Ectodermal cell (in vitro differentiated cells): ENCODE data around the gene UBE3C.
A peak's percentile ranks its signal among the peaks of the same experiment; 100 is the strongest.
"Not testable (repeated sequence)": the region's sequence is repeated elsewhere in the genome, so short reads cannot be mapped to it uniquely, and the experiment has no call there.

ENCODE experiments used
- H3K27ac ChIP-seq: 2 replicates; pipeline ENCODE4 v1.7.0; 2013; ENCODE audit warnings: mild to moderate bottlenecking, low read depth, low read length; ENCODE audit not compliant: insufficient read depth, poor library complexity, severe bottlenecking
- H3K27me3 ChIP-seq: 2 replicates; pipeline ENCODE4 v1.7.0; 2013; ENCODE audit warnings: mild to moderate bottlenecking, low read length; ENCODE audit not compliant: insufficient read depth, control insufficient read depth, poor library complexity, severe bottlenecking
- H3K36me3 ChIP-seq: one replicate; pipeline ENCODE4 v1.7.0; 2013; ENCODE audit warnings: low read length; ENCODE audit not compliant: control insufficient read depth, insufficient read depth
- H3K4me1 ChIP-seq: one replicate; pipeline ENCODE4 v1.7.0; 2013; ENCODE audit warnings: low read length; ENCODE audit not compliant: control insufficient read depth, insufficient read depth
- H3K4me3 ChIP-seq: 2 replicates; pipeline ENCODE4 v1.7.0; 2013; ENCODE audit warnings: low read depth, low read length, control low read depth; ENCODE audit not compliant: insufficient read depth
- H3K9me3 ChIP-seq: 2 replicates; pipeline ENCODE4 v1.7.0; 2013; ENCODE audit warnings: mild to moderate bottlenecking, low read length, moderate library complexity; ENCODE audit not compliant: control insufficient read depth
- WGBS, 2 experiments: methylation state at CpG; one replicate each; pipeline ENCODE4 v1.1.7; 2013; ENCODE audit warnings: missing lambda C conversion rate in 2 of 2; 5-methylcytosine and 5-hydroxymethylcytosine counted together

The UBE3C gene

DNA sequence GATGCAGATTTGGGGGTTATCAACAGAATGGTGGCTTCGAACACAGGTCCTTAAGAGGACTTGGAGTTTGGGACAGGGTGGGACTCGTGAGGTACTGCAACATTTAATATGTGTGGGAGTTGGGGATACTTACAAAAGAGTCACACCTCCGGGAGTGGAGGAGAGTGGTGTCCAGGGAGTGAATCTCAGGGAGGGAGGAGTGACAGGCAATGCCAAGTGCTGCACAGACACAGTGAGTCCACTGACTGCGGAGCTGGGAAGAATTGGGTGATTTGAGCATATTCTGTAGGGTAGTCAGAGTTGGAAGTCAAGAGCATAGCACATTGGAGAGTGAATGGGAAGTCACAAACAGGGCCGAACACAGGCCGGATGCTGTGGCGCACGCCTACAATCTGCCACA, 5.1 kb downstream of the UBE3C start:
- H3K36me3 ChIP-seq, result peaks cover 10% of the 10 kb centered on the region
- H3K9me3 ChIP-seq, result no peaks in the 10 kb centered on the region
- no peak overlapping the region for H3K4me3 ChIP-seq
- H3K4me1 ChIP-seq, result peaks cover 6% of the 10 kb centered on the region
- H3K27ac ChIP-seq, result no peak overlapping the region
- H3K27me3 ChIP-seq, result no peaks in the 10 kb centered on the region
- 91 to 95% methylated on average over 8 of the region's 8 CpGs for WGBS, 2 experiments

DNA sequence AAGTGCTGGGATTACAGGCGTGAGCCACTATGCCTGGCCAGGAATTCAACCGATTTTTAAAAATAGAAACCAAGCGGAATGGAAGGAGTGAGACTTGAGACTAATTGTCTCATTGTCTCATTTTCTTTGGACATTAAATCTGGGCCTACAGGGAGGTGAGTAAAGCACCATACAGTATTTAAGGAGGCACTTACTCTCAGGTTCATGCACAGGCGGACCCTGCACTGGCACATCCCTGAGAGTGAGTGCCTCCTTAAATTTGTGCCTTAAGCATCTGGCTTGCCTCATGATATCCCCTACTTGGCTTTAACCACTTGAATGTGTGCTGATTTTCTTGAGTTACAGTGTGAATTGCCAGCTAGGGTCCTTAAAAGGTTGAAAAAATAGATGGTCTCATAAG, 10.6 kb downstream of the UBE3C start:
- peaks cover 13% of the 10 kb centered on the region for H3K4me1 ChIP-seq
- no peaks in the 10 kb centered on the region for H3K27me3 ChIP-seq
- H3K36me3 ChIP-seq, result peaks cover 4% of the 10 kb centered on the region
- 91 to 92% methylated on average over 4 of the region's 4 CpGs for WGBS, 2 experiments
- no peaks in the 10 kb centered on the region for H3K9me3 ChIP-seq
- no peak overlapping the region for H3K27ac ChIP-seq
- no peak overlapping the region for H3K4me3 ChIP-seq

DNA sequence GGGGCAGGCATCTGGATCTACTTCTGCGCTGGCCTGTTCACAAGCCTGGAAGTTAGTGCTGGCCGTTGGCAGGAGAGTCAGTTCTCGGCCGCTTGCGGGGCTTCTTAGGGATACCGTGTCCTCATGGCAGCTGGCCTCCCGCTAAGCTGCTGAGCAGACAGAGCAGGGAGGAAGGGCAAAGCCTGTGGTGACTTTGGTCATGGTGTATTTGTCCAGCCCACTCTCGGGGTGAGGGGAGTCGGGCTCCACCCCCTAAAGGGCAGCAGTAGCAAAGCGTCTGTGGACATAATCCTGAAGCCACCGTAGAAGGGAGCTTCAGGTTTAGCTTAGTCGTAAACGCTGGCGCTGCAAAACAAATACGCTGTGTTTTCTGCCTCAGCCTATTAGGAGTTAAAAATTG, 12.2 kb downstream of the UBE3C start:
- Histone ChIP-seq H3K4me3 (no peak overlapping the region), H3K27ac (no peak overlapping the region), H3K4me1 (peaks cover 13% of the 10 kb centered on the region), H3K9me3 (no peaks in the 10 kb centered on the region), H3K27me3 (no peaks in the 10 kb centered on the region), H3K36me3 (no peaks in the 10 kb centered on the region)
- 35 to 37% methylated on average over 15 of the region's 15 CpGs for WGBS, 2 experiments

DNA sequence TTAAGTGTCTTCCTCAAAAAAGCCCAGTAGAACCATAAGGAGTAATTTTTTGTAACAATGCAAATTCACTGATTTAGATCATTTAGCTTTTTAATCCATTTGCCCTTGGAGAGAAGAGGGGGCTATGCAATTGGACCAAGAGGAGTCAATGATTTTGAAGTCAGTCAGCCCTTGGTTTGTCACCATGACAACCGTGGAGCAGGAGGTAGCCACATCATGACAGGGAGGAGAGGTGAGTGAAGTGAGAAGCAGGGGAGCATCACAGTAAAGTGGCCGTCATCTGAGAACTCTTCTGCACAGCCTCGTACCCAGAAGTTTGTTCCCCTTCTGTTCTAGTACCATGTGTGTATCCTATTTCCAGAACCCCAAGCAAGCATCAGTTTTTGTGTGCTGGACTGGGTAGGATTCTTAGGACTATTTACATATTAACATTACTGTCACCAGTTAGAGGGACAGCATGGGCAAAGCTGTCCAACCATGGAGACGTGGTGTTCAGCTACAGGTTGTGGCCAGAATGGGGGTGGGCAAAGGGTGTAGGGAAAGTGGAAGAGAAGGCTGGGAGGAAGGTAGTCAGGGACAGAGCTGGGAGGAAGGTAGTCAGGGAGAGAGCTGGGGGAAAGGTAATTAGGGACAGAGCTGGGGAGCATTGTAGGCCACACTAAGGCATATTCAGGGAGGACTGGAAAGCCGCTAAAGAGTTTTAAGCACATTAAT, 13.1 kb downstream of the UBE3C start:
- no peaks in the 10 kb centered on the region for H3K9me3 ChIP-seq
- peaks cover 13% of the 10 kb centered on the region for H3K4me1 ChIP-seq
- no peaks in the 10 kb centered on the region for H3K36me3 ChIP-seq
- no peak overlapping the region for H3K4me3 ChIP-seq
- no peaks in the 10 kb centered on the region for H3K27me3 ChIP-seq
- 92 to 98% methylated on average over 5 of the region's 5 CpGs for WGBS, 2 experiments
- peak overlapping the region; percentile 9 for H3K27ac ChIP-seq

DNA sequence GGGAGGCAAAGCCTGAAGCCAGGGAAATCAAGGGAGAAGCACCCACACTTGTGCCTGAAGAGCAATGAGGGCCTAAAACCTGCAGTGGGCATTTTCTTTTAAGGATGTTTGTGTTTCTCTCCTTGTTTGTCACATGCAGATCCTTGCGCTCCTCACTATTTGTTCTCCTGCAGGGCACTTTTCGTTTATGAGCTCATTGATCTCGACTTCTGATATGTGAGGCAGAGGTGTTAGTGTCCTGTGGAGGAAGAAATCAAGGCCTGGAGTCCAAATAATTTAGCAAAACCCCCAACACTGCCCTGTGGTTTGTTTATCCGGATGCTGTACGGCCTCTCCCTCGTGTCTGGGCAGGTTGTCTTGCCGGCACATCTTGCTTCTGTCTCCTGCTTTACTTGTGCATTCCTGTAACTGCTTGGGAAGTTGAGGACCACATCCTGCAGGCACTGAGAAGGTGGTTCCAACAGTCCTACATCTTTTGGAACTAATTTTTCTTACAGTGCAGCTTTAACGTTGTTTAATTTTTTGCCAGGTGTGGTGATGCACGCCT, 13.7 kb downstream of the UBE3C start:
- Histone ChIP-seq H3K4me3 (no peak overlapping the region), H3K27me3 (no peaks in the 10 kb centered on the region), H3K27ac (no peak overlapping the region), H3K9me3 (no peaks in the 10 kb centered on the region), H3K4me1 (peaks cover 13% of the 10 kb centered on the region), H3K36me3 (no peaks in the 10 kb centered on the region)
- WGBS, 2 experiments, result 93 to 96% methylated on average over 9 of the region's 9 CpGs

DNA sequence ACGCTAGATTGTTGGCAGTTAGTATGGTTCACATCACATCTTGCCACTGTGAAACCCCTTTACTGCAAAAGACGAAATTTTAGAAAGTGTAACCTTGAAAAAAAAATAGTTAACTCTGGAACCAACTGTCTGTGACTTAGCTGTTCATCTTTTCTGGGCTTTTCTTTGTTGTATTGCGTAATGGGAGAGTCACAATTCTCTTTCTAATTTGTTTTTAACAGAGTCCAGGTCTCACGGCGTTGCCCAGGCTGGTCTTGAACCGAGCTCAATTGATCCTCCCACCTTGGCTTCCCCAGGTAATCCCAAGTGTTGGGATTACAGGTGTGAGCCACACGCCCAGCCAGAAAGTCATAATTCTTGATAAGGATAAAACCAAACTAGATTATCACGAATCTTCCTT, 14.5 kb downstream of the UBE3C start:
- WGBS, 2 experiments, result 90 to 94% methylated on average over 8 of the region's 8 CpGs
- Histone ChIP-seq H3K27me3 (no peaks in the 10 kb centered on the region), H3K4me1 (peaks cover 13% of the 10 kb centered on the region), H3K36me3 (no peaks in the 10 kb centered on the region), H3K27ac (no peak overlapping the region), H3K9me3 (no peaks in the 10 kb centered on the region), H3K4me3 (no peak overlapping the region)

DNA sequence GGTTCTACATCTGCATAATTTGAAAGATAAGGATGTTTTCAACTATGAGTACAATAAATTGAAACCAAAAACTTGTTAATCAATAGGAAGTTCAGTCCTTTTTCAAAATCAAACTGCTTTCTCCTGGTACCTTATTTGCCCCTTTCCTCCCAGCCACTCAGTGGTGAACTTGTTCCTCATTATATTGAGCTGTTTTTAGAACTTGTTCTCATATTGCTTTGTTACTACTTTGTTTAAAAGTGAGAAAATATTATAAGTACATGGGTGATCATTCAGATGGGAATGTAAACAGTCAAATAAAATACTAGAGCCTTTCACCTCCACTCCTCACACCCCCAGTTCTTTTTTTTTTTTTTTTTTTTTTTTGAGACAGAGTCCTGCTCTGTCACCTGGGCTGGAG, 17.2 kb downstream of the UBE3C start:
- Histone ChIP-seq H3K4me3 (no peak overlapping the region), H3K4me1 (peaks cover 10% of the 10 kb centered on the region)

DNA sequence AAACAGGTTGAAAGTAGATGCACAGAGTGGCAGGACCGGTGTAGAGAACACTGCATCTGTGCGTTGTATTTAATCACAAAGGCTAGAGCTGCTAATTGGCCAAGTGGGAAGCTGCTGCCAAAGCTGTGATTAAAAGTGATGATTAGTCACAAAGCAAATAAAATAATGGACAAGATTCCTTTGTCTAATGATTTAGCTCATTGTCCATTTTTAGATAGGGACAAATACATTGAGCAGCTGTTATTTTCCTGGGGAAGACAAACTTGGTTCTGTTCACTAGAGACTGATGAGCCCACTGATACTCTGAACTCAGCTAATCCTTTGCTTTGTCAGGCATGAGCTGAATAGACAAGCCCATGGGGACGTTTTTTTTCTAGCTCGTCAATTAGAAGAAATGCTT, 19.7 kb downstream of the UBE3C start:
- Histone ChIP-seq H3K27ac (no peak overlapping the region), H3K4me1 (no peaks in the 10 kb centered on the region), H3K27me3 (no peaks in the 10 kb centered on the region), H3K9me3 (no peaks in the 10 kb centered on the region), H3K36me3 (no peaks in the 10 kb centered on the region), H3K4me3 (no peak overlapping the region)
- 79 to 85% methylated on average over 4 of the region's 4 CpGs for WGBS, 2 experiments

More for the DNA sequence above, 17.2 kb downstream of the UBE3C start:
- H3K27ac ChIP-seq, result no peak overlapping the region
- H3K27me3 ChIP-seq, result no peaks in the 10 kb centered on the region
- no peaks in the 10 kb centered on the region for H3K36me3 ChIP-seq
- no peaks in the 10 kb centered on the region for H3K9me3 ChIP-seq

DNA sequence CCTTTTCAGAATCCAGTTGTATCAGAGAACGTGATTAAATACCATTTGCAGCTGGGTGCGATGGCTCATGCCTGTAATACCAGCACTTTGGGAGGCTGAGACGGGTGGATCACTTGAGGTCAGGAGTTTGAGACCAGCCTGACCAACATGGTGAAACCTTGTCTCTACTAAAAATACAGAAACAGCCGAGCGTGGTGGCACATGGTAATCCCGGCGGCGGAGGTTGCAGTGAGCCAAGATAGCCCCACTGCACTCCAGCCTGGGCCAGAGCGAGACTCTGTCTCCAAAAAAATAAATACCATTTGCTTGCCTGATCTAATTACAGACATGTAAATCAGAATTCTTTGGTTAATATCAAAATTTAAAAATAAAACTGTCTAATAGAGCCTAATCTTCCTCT, 20.8 kb downstream of the UBE3C start:
- 91 to 95% methylated on average over 9 of the region's 9 CpGs for WGBS, 2 experiments
- H3K27me3 ChIP-seq, H3K9me3 ChIP-seq, H3K4me1 ChIP-seq, H3K27ac ChIP-seq, H3K4me3 ChIP-seq, H3K36me3 ChIP-seq: not testable (repeated sequence)

DNA sequence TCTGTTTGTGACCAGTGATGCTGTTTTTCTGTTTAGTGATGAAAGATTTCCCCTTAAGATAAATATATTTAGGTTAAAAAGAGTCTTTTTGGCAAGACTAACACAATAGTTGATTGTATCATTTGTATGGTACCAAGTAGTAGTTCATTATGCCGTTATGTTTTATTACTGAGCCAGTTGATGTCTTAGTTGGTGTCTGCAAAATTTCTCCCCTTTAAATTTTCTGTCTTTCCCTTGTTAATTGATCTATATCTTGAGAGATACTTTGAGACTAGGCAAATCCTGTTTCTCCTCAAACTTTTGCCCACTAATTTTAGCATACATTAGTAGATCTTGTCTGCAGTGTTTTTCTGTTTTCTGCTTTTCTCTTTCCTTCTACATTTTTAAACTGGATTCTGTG, 21.7 kb downstream of the UBE3C start:
- Histone ChIP-seq H3K36me3 (peaks cover 4% of the 10 kb centered on the region), H3K27me3 (no peaks in the 10 kb centered on the region), H3K4me3 (no peak overlapping the region), H3K27ac (no peak overlapping the region), H3K4me1 (no peaks in the 10 kb centered on the region), H3K9me3 (no peaks in the 10 kb centered on the region)
- WGBS, 2 experiments, result 90 to 100% methylated on average over 1 of the region's 1 CpG
